Osteocyte (in vitro differentiated cells): ENCODE data around the gene LGR4. TPM values are rescaled to one million over a fixed set of nuclear protein-coding genes. Genes with fewer than 3 reads are reported as not detected.

ENCODE experiments used
- DNase-seq: peaks from one replicate; pipeline ENCODE4 v3.0.0; 2021; ENCODE audit warnings: mixed read lengths; ENCODE audit not compliant: unreplicated experiment; ENCODE audit errors: extremely low spot score
- H3K27ac Mint-ChIP-seq: one replicate; pipeline ENCODE4 v1.8.0; 2021; ENCODE audit warnings: mild to moderate bottlenecking, mixed read lengths; ENCODE audit not compliant: unreplicated experiment
- H3K27me3 Mint-ChIP-seq: one replicate; pipeline ENCODE4 v1.8.0; 2021; ENCODE audit warnings: mixed read lengths; ENCODE audit not compliant: unreplicated experiment
- H3K36me3 Mint-ChIP-seq: one replicate; pipeline ENCODE4 v1.8.0; 2021; ENCODE audit warnings: mixed read lengths; ENCODE audit not compliant: unreplicated experiment
- H3K4me1 Mint-ChIP-seq: one replicate; pipeline ENCODE4 v1.8.0; 2021; ENCODE audit warnings: mixed read lengths; ENCODE audit not compliant: unreplicated experiment
- H3K4me3 Mint-ChIP-seq: one replicate; pipeline ENCODE4 v1.8.0; 2021; ENCODE audit warnings: mild to moderate bottlenecking, moderate library complexity, mixed read lengths; ENCODE audit not compliant: unreplicated experiment
- H3K9me3 Mint-ChIP-seq: one replicate; pipeline ENCODE4 v1.8.0; 2021; ENCODE audit warnings: mixed read lengths; ENCODE audit not compliant: unreplicated experiment
- CTCF ChIP-seq: fragments of 200-600 bp; sonication (generic); IDR thresholded peaks from 2 replicates; pipeline ENCODE4 v1.5.0; 2021; ENCODE audit warnings: antibody characterized with exemption, mild to moderate bottlenecking, moderate library complexity
- total RNA-seq: library from RNA; stranded (reverse); gene quantifications from 2 replicates; pipeline ENCODE4 v1.2.1, GENCODE V29; 2021

Gene LGR4
- total RNA-seq, 1 donor from 2014 or later: 61.9 TPM

DNA sequence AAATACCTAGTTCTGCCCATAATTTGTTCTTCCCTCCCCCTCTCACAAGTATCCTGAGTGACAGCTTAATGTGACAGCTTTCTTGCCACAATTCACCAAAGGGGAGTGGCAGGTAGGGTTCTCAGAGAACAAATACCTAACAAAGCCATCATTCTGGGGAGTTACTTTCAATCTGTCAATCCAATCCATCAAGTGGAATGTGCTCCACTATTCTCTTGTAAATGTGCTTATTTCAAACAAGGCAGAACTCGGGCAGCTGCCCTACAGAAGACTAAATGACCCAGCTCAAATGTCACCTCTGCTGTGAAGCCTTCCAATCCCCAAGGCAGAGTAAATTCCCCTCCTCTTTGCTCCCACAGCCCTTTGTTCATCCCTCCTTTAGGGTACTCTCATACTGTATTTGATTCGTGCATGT lies 27.8 kb downstream of the LGR4 start:
- Mint-ChIP-seq H3K4me1 (peaks cover 33% of the 10 kb centered on the region), H3K27ac (no peak overlapping the region), H3K27me3 (no peaks in the 10 kb centered on the region), H3K9me3 (no peaks in the 10 kb centered on the region), H3K36me3 (peaks cover 3% of the 10 kb centered on the region), H3K4me3 (no peak overlapping the region)
- no peak for DNase-seq
- TF ChIP-seq CTCF: no peak

- TF ChIP-seq CTCF: no peak
These were observed 28.7 kb downstream of the LGR4 start for GRCh38 chr11:27443746-27444507.

GRCh38 chr11:27443227-27443626 lies 29.4 kb downstream of the LGR4 start:
- H3K4me3 Mint-ChIP-seq: no peak overlapping the region

More at GRCh38 chr11:27443746-27444507, 28.7 kb downstream of the LGR4 start:
- H3K4me1 Mint-ChIP-seq: peaks cover 33% of the 10 kb centered on the region
- H3K27ac Mint-ChIP-seq: peak overlapping the region; percentile 80
- no peak for DNase-seq
- H3K36me3 Mint-ChIP-seq: peaks cover 3% of the 10 kb centered on the region
- no peaks in the 10 kb centered on the region for H3K27me3 Mint-ChIP-seq
- H3K9me3 Mint-ChIP-seq: no peaks in the 10 kb centered on the region
- H3K4me3 Mint-ChIP-seq: no peak overlapping the region

DNA sequence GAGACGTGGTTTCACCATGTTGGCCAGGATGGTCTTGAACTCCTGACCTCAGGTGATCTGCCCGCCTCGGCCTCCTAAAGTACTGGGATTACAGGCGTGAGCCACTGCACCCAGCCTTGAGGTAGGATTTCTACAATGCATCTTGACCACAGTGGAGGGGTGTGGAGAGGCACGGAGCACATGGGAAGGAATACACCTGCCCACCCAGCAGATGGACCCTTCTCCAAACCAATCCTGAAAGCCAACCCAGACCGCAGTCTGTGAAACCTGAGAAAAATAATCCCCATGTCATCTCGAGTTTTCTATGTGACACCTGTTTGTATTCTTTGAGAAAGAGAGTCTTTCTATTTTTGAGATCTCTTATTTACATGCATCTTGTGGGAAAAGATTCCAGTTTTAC lies 32.5 kb downstream of the LGR4 start:
- no peaks in the 10 kb centered on the region for H3K27me3 Mint-ChIP-seq
- no peak overlapping the region for H3K27ac Mint-ChIP-seq
- no peaks in the 10 kb centered on the region for H3K9me3 Mint-ChIP-seq
- peaks cover 33% of the 10 kb centered on the region for H3K4me1 Mint-ChIP-seq
- H3K36me3 Mint-ChIP-seq: peaks cover 2% of the 10 kb centered on the region
- no peak for TF ChIP-seq CTCF
- DNase-seq: no peak
- H3K4me3 Mint-ChIP-seq: no peak overlapping the region

More at GRCh38 chr11:27443227-27443626, 29.4 kb downstream of the LGR4 start:
- Mint-ChIP-seq H3K4me1 (peaks cover 33% of the 10 kb centered on the region), H3K9me3 (no peaks in the 10 kb centered on the region), H3K27ac (peak overlapping the region; percentile 41), H3K36me3 (peaks cover 3% of the 10 kb centered on the region), H3K27me3 (no peaks in the 10 kb centered on the region)
- TF ChIP-seq CTCF: no peak
- no peak for DNase-seq

DNA sequence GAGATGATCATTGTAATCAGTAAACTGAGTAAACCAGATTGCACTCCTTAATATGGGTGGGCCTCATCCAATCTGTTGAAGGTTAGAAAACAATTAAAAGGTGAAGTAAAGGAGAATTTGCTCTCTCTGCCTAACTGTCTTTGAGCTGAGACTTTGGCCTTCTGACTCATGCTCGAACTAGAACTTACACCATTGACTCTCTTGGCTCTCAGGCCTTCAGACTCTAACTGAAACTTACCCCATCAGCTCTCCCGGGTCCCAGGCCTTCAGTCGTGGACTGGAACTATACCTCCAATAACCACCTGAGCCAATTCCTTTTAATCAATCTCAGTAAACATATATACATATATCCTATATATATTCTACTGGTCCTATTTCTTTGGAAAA lies 34.0 kb downstream of the LGR4 start:
- DNase-seq: no peak
- peaks cover 2% of the 10 kb centered on the region for H3K36me3 Mint-ChIP-seq
- H3K4me1 Mint-ChIP-seq: peaks cover 22% of the 10 kb centered on the region
- H3K27ac Mint-ChIP-seq: no peak overlapping the region
- no peak overlapping the region for H3K4me3 Mint-ChIP-seq
- no peaks in the 10 kb centered on the region for H3K27me3 Mint-ChIP-seq
- H3K9me3 Mint-ChIP-seq: no peaks in the 10 kb centered on the region
- TF ChIP-seq CTCF: no peak
